Neural cell (in vitro differentiated cells): Measurements from ENCODE around the gene GRAMD2A. TPM values are rescaled to one million over a fixed set of nuclear protein-coding genes. Genes with fewer than 3 reads are reported as not detected.

Experiments used
- H2AFZ ChIP-seq: fragments of 200-600, 300-800 bp; sonication (generic), shearing (Covaris generic); 2 replicates; pipeline ENCODE4 v1.6.0; 2014; ENCODE audit warnings: low read depth, mild to moderate bottlenecking, antibody characterized with exemption, low read length, moderate library complexity
- H3F3A ChIP-seq: fragments of 200-600 bp; shearing (Covaris generic); 2 replicates; pipeline ENCODE4 v1.6.1; 2016; ENCODE audit warnings: mild to moderate bottlenecking, moderate library complexity, mixed read lengths, antibody characterized with exemption, low read length; ENCODE audit not compliant: insufficient read depth, poor library complexity, severe bottlenecking
- H3K27ac ChIP-seq: fragments of 200-600, 300-800 bp; sonication (generic), shearing (Covaris generic); 2 replicates; pipeline ENCODE4 v1.5.1; 2014; ENCODE audit warnings: mild to moderate bottlenecking, low read length, moderate library complexity
- H3K27me3 ChIP-seq: fragments of 300-800, 200-600 bp; sonication (generic), shearing (Covaris generic); 2 replicates; pipeline ENCODE4 v1.6.0; 2014; ENCODE audit warnings: mild to moderate bottlenecking, low read depth, low read length, moderate library complexity; ENCODE audit not compliant: insufficient read depth
- H3K36me3 ChIP-seq: fragments of 300-800, 200-600 bp; sonication (generic), shearing (Covaris generic); 2 replicates; pipeline ENCODE4 v1.5.1; 2014; ENCODE audit warnings: mild to moderate bottlenecking, antibody characterized with exemption, low read length, moderate library complexity; ENCODE audit not compliant: insufficient read depth
- H3K4me2 ChIP-seq: fragments of 300-800, 200-600 bp; sonication (generic), shearing (Covaris generic); 2 replicates; pipeline ENCODE4 v1.6.0; 2014; ENCODE audit warnings: mild to moderate bottlenecking, low read length
- H3K4me3 ChIP-seq: fragments of 300-800, 200-600 bp; sonication (generic), shearing (Covaris generic); 2 replicates; pipeline ENCODE4 v1.5.1; 2014; ENCODE audit warnings: mild to moderate bottlenecking, low read length, moderate library complexity
- H3K79me2 ChIP-seq: fragments of 200-600 bp; shearing (Covaris generic); replicated peaks from 2 replicates; pipeline ENCODE4 v1.6.0; 2014; ENCODE audit warnings: mild to moderate bottlenecking, low read length, moderate library complexity; ENCODE audit not compliant: insufficient read depth
- H3K9ac ChIP-seq: fragments of 300-800, 200-600 bp; sonication (generic), shearing (Covaris generic); 2 replicates; pipeline ENCODE4 v1.6.1; 2016; ENCODE audit warnings: mild to moderate bottlenecking, low read length, mixed read lengths
- H3K9me2 ChIP-seq: fragments of 200-600 bp; shearing (Covaris generic); 2 replicates; pipeline ENCODE4 v1.6.1; 2016; ENCODE audit warnings: mild to moderate bottlenecking, low read length, mixed read lengths; ENCODE audit not compliant: insufficient read depth
- H3K9me3 ChIP-seq: fragments of 200-600, 300-800 bp; sonication (generic), shearing (Covaris generic); 2 replicates; pipeline ENCODE4 v1.6.1; 2016; ENCODE audit warnings: mild to moderate bottlenecking, mixed run types, low read length, moderate library complexity, mixed read lengths
- H4K20me1 ChIP-seq: fragments of 200-600 bp; shearing (Covaris generic); 2 replicates; pipeline ENCODE4 v1.6.1; 2016; ENCODE audit warnings: mild to moderate bottlenecking, mixed run types; ENCODE audit not compliant: insufficient read depth
- EP300 ChIP-seq: fragments of 450-650 bp; conservative IDR thresholded peaks from 2 replicates; pipeline ENCODE4 v1.6.1; 2014; ENCODE audit warnings: antibody characterized with exemption, mild to moderate bottlenecking, moderate library complexity; ENCODE audit not compliant: poor library complexity, severe bottlenecking
- EZH2 ChIP-seq: fragments of 200-600, 300-800 bp; shearing (Covaris generic), sonication (generic); IDR thresholded peaks from 2 replicates; pipeline ENCODE4 v1.6.1; 2014; ENCODE audit warnings: antibody characterized with exemption, low read length, borderline replicate concordance, mild to moderate bottlenecking; ENCODE audit not compliant: insufficient read depth, poor library complexity, severe bottlenecking
- MXI1 ChIP-seq: fragments of 450-650 bp; conservative IDR thresholded peaks from 2 replicates; pipeline ENCODE4 v1.6.1; 2014; ENCODE audit warnings: antibody characterized with exemption, mild to moderate bottlenecking; ENCODE audit not compliant: poor library complexity, severe bottlenecking
- POLR2AphosphoS5 ChIP-seq: IDR thresholded peaks from 2 replicates; pipeline ENCODE4 v1.6.1; 2012
- RAD21 ChIP-seq: fragments of 450-650 bp; conservative IDR thresholded peaks from 2 replicates; pipeline ENCODE4 v1.6.1; 2014; ENCODE audit warnings: antibody characterized with exemption, mild to moderate bottlenecking, moderate library complexity
- SMC3 ChIP-seq: fragments of 450-650 bp; conservative IDR thresholded peaks from 2 replicates; pipeline ENCODE4 v1.6.1; 2014; ENCODE audit warnings: antibody characterized with exemption, mild to moderate bottlenecking, moderate library complexity; ENCODE audit not compliant: poor library complexity
- TAF1 ChIP-seq: IDR thresholded peaks from 2 replicates; pipeline ENCODE4 v1.6.1; 2012; ENCODE audit warnings: low read depth
- polyA plus RNA-seq: library from polyadenylated mRNA; depleted of rRNA; stranded (reverse); fragments of >200 nt; gene quantifications from 2 replicates; pipeline ENCODE4 v1.2.3, GENCODE V29; 2014
- TF ChIP-seq, protein P1 (sequence below): fragments of 450-650 bp; IDR thresholded peaks from 2 replicates; pipeline ENCODE4 v1.5.1; 2014; ENCODE audit warnings: antibody characterized with exemption, mild to moderate bottlenecking, moderate library complexity; ENCODE audit not compliant: poor library complexity, severe bottlenecking
- TF ChIP-seq, protein P2 (sequence below): IDR thresholded peaks from 2 replicates; pipeline ENCODE4 v1.6.1; 2012; ENCODE audit warnings: borderline replicate concordance

GRAMD2A gene
- polyA plus RNA-seq, 1 donor from 2014 or later, result 1.9 TPM

DNA sequence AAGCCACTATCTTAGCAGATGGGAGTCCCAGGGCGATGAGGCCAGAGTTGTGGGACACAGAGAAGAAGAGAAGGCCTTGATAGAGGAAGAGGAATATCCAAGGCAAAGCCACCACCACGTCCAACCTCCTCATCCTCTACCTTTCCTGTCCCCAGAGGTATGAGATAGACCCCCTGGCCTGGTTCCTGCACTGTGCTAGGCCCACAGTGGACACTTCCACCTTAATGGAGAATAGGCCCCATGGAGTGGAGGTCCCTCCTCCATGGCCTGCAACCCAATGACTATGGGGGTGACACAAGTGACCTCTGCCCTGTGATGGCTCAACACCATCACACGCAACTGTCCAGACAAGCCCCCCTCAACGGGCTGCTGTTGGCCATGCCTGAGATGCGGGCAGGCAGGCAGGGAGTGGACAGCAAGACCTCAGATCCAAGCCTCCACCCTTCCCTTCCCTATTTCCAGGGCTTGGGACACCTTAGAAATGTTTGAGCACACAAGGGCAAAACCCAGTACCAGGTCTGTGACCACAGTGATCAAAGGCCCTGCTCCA lies 36.8 kb downstream of the GRAMD2A start:
- Histone ChIP-seq H3K36me3 (no peaks in the 10 kb centered on the region), H3K27me3 (no peaks in the 10 kb centered on the region), H3K9ac (no peak overlapping the region), H3F3A (no peaks in the 10 kb centered on the region), H3K9me2 (no peaks in the 10 kb centered on the region), H3K4me2 (no peak overlapping the region), H3K9me3 (no peaks in the 10 kb centered on the region), H4K20me1 (no peaks in the 10 kb centered on the region), H3K79me2 (no peaks in the 10 kb centered on the region), H2AFZ (no peak overlapping the region), H3K27ac (no peak overlapping the region), H3K4me3 (no peak overlapping the region)
- no peak for TF ChIP-seq EP300
- TF ChIP-seq RAD21, result no peak
- TF ChIP-seq, protein P1, sequence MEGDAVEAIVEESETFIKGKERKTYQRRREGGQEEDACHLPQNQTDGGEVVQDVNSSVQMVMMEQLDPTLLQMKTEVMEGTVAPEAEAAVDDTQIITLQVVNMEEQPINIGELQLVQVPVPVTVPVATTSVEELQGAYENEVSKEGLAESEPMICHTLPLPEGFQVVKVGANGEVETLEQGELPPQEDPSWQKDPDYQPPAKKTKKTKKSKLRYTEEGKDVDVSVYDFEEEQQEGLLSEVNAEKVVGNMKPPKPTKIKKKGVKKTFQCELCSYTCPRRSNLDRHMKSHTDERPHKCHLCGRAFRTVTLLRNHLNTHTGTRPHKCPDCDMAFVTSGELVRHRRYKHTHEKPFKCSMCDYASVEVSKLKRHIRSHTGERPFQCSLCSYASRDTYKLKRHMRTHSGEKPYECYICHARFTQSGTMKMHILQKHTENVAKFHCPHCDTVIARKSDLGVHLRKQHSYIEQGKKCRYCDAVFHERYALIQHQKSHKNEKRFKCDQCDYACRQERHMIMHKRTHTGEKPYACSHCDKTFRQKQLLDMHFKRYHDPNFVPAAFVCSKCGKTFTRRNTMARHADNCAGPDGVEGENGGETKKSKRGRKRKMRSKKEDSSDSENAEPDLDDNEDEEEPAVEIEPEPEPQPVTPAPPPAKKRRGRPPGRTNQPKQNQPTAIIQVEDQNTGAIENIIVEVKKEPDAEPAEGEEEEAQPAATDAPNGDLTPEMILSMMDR, result no peak
- no peak for TF ChIP-seq EZH2
- TF ChIP-seq POLR2AphosphoS5, result no peak
- TF ChIP-seq MXI1, result no peak
- TF ChIP-seq, protein P2, sequence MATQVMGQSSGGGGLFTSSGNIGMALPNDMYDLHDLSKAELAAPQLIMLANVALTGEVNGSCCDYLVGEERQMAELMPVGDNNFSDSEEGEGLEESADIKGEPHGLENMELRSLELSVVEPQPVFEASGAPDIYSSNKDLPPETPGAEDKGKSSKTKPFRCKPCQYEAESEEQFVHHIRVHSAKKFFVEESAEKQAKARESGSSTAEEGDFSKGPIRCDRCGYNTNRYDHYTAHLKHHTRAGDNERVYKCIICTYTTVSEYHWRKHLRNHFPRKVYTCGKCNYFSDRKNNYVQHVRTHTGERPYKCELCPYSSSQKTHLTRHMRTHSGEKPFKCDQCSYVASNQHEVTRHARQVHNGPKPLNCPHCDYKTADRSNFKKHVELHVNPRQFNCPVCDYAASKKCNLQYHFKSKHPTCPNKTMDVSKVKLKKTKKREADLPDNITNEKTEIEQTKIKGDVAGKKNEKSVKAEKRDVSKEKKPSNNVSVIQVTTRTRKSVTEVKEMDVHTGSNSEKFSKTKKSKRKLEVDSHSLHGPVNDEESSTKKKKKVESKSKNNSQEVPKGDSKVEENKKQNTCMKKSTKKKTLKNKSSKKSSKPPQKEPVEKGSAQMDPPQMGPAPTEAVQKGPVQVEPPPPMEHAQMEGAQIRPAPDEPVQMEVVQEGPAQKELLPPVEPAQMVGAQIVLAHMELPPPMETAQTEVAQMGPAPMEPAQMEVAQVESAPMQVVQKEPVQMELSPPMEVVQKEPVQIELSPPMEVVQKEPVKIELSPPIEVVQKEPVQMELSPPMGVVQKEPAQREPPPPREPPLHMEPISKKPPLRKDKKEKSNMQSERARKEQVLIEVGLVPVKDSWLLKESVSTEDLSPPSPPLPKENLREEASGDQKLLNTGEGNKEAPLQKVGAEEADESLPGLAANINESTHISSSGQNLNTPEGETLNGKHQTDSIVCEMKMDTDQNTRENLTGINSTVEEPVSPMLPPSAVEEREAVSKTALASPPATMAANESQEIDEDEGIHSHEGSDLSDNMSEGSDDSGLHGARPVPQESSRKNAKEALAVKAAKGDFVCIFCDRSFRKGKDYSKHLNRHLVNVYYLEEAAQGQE, result no peak
- no peak for TF ChIP-seq TAF1
- TF ChIP-seq SMC3, result no peak

DNA sequence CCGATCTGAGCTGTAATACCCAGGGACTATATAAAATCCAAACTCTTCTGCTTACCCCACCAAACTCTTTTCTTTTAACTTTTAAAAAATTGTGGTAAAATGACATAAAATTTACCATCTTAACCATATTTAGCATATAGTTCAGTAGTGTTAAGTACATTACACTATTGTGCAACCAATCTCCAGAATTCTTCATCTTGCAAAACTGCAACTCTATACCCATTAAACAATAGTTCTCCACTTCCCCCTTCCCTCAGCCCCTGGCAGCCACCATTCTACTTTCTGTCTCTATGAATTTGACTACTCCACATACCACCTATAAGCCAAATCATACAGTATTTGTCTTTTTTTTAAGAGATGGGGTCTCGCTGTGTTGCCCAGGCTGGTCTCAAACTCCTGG lies 40.7 kb downstream of the GRAMD2A start:
- Histone ChIP-seq H3K9me2 (no peaks in the 10 kb centered on the region), H3K9ac (no peak overlapping the region), H3K4me2 (no peak overlapping the region), H2AFZ (no peak overlapping the region), H3K27me3 (no peaks in the 10 kb centered on the region), H3K27ac (no peak overlapping the region), H3K79me2 (no peaks in the 10 kb centered on the region), H3F3A (no peaks in the 10 kb centered on the region), H3K36me3 (no peaks in the 10 kb centered on the region), H4K20me1 (no peaks in the 10 kb centered on the region), H3K4me3 (no peak overlapping the region), H3K9me3 (no peaks in the 10 kb centered on the region)
- no peak for TF ChIP-seq RAD21
